NCI-H2171 treated with DMSO at 0.1 percent for 48 hours (cell line): ENCODE results near the gene KRT3.
A peak's percentile ranks its signal among the peaks of the same experiment; 100 is the strongest.
"Not testable (repeated sequence)": the region's sequence is repeated elsewhere in the genome, so short reads cannot be mapped to it uniquely, and the experiment has no call there.

Experiments
- DNase-seq: peaks from one replicate; lab custom pipeline; 2025; lab: John Stamatoyannopoulos, UW

KRT3 gene

DNA sequence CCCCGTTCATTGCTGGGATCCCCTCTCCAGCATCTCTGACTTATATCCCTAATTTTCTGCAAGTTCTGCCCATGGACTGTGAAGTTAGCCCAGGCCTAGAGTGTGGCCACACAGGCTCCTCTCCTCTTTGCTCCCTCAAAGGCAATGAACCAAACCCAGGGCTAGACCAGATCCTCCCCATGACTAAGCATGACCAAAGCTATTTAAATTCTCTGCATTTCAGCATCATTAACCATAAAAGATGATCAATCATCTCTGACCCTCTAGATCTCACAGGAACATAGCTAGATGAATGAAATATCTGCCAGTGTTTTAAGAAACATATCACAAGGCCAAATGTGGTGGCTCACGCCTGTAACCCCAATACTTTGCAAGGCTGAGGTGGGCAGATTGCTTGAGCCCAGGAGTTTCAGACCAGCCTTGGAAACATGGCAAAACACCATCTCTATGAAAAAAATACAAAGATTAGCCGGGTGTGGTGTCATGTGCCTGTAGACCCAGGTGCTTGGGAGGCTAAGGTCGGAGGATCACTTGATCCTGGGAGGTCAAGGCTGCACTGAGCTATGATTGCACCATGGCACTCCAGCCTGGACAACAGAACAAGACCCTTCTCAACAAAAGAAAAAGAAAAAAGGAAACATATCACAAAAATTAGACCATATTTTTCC lies 2.2 kb upstream of the KRT3 start:
- DNase-seq, result no peak

DNA sequence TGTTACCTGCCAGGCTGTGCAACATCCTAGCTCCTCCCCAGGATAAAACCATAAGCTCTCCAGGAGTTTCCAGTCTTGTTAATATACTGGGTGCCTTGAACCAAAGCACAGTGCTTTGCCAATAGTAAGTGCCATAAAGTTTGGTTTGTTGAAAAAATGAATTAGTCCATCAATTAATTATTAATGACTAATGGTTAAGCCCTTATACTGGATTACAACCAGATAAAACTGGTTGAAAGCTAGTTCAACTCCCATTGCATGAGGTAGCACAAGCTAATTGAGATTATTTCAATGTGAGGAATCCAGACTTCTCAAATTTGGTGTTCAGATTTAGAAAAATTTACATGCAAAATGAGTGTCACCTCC lies 1.6 kb upstream of the KRT3 start:
- DNase-seq, result no peak

DNA sequence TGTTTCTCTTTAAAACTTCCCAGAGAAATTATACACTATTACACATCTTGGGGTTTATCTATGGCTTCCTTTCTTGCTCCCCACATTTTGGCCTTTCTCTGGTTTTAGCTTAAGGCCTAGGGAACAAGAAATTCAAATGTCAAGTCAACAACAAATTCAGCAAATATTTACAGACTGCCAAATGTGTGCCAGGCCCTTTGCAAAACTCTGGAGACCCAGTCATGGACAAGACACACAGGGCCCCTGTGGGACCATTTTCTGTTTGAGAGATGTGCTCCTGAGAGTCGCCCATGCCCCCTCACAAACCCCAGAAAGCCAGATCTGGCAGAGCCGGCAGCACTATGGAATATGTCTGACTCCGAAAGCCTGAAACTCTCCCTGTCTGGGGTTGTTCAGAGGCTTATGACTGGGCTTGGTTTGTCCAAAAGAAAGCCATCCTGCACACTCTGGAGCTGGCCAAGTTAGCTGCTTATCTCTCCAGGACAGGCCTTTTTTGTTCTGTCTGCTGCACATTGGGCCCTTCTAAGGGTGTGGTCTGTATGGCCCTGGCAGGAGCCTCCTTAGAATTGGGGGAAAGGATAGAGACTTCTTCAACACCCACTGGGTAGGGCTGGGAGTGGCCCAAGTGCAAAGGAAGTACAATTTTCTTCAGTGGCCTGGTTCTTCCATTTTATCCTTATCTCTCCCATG lies 1.1 kb upstream of the KRT3 start:
- DNase-seq, result no peak

DNA sequence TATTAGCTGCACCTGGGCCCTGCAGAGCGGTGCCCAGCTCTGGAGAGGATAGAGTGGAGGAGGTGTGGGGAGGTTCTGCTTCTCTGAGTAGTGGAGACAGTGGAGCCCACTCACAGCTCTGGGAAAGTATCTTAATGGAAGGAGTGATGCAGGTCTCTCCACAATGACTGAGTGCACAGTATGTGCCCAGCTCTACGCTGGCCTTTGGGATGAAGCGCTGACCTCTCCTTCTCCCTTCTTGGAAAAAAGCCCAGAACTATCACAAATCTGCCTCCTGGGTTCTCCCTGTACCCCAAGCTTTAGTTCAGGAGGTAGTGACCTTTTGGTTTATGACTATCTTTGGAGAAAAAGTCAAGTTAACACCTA lies 495 bp upstream of the KRT3 start:
- DNase-seq, result no peak

DNA sequence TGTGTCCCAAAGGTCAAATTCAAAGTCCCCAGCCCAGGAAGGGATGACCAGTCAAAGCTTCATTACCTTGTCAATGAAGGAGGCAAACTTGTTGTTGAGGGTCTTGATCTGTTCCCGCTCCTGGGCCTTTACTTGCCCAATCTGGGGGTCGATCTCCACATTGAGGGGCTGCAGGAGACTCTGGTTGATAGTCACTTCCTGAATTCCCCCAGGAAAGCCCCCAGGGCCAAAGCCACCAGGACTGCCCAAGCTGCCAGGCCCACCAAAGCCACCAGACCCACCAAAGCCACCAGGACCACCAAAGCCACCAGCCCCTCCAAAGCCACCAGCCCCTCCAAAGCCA lies 614 bp downstream of the KRT3 start:
- DNase-seq, result not testable (repeated sequence)

DNA sequence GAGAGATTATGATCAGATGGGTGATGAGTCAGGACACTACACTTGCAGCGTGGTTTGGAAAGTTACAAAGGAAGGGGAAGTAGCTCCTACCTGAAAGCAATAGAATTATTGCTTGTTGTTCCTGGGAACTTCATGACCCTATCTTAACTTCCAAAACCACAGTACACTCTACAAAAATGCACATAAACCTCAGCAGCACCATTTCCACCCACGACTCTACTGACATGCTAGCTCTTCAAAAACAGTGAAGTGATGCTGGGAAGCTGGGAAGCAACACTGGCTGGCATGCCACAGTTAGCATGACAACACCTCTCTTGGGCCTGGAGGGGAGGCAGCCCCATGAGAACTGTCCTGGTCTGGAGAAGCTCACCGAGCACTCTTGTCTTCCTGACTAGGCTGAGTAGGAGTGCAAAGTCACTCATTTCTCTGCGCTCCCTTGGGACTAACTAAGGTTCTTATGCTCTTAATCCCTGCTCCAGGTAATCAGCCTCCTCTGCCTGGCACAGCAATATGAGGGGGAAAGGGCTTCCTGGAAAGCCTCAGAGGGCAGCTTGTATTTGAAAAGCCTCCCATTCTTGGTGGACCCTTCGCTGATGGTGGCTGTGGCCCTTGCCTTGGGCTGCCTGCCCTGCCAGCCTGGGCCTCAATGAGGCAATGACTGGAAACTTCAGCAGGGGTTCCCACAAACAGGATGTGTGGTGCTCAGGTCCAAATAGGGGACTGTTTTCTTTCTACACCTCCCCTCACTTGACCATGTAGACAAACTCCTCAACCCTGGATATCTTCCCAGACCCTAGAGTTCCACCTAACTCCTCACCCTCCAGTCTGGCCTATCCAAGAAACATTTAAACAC lies 1.2 kb downstream of the KRT3 start:
- no peak for DNase-seq

GRCh38 chr12:52792185-52793029 lies 3.5 kb downstream of the KRT3 start:
- DNase-seq, result no peak

DNA sequence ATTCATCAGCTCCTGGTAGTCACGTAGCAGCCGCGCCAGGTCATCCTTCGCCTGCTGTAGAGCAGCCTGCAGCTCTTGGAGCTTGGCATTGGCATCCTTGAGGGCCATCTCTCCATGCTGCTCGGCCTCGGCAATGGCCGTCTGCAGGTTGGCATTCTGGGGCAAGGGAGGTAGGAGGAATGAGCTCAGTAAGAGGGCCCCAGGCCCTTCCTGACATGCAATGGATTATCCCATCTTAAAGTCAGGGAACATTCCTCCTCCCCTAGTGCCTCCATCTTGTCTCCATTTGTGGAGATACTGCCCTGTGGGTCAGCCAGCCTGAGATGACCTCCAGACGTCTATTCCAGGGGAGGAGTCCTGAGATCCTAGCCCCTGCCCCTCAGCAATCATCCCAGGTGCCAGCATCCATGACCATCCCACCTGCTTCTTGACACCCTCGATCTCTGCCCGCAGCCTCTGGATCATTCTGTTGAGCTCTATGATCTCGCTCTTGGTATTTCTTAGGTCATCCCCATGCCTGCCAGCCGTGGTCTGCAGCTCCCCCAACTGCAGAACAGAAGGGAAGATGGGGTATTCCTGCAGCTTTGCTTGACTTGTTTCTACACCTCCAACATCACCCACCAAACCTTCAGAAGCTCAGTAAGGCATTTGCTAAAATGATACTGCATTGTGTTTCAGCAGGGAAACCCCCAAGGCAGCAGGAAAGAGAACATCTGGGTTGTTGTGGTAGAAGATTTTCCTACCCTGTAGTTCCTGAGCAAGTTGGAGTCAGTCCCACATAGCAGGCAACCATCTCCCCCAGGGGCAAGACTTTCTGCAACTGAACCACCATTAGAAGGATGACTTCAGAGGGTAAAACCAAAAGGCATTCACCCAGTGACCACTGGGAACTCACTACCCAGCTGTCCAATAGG lies 4.4 kb downstream of the KRT3 start:
- no peak for DNase-seq

DNA sequence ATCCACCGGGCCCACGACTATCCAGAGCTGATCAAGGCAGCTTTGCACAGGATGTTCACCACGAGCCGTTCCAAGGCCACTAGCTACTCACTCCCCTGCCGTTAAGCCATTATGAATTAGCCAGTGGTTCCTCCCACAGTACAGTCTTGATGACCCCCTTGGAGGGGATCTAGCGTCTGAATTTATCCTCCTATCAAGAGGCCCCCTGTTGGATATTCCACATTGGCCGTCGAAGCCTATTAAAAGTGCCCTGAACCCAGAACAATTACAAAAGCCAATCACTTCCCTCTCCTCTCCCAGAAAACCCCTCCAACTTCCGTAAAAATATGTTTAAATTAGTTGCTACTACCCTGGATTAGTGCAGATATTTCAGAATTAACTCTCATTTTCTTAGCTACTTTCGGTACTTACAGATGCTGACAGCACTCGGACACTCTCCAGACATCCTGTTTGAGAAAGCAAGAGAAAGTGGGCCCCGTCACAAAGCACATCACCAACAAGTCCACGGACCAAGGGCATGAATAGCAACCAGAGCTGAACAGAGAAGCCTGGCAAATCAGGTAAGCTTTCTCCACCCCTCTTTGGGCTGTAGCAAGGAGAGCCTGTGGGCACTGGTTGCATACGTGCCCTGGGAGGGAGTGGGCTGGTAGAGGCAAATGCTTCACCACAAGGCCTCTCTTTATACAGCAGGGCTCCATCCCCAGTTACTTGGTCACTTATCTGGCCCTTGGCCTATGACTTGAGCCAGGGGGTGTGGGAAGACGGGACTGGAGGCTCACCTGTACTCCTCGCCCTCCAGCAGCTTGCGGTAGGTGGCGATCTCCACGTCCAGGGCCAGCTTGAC lies 5.3 kb downstream of the KRT3 start:
- no peak for DNase-seq

DNA sequence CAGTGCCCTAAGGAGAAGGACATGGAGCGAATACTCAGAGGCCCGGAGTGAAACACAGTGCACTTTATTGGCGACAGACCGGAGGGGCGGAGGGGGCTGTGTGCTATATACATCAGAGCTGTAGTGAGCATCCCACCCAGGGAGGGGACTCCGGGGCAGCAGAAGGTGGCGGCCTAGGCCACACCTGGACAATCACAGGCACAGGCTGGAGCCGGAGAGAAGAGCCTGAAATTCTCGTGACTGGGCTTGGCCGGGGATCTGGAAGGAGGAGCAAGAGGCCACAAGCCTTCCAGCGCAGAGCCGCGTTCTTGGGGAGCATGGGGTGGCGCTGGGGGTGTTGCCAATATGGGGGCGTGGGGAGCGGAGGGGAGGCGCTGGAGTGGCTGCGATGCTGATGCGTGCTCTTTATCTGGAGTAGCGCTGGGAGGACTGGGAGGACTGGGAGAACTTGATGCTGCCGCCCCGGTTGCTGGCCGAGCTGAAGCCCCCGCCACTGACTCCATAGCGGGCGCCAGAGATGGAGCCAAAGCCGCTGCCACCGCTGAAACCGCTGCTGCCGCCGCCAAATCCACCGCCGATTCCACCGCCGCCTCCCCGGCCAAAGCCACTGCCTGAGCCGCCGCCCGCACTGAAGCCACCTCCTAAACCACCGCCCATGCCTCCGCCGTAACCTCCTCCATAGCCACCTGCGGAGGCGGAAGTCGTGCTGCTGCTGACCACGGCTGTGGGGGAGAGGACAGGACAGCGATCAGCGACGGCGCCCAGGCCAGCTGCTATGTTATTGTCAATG lies 6.1 kb downstream of the KRT3 start:
- DNase-seq, result no peak

DNA sequence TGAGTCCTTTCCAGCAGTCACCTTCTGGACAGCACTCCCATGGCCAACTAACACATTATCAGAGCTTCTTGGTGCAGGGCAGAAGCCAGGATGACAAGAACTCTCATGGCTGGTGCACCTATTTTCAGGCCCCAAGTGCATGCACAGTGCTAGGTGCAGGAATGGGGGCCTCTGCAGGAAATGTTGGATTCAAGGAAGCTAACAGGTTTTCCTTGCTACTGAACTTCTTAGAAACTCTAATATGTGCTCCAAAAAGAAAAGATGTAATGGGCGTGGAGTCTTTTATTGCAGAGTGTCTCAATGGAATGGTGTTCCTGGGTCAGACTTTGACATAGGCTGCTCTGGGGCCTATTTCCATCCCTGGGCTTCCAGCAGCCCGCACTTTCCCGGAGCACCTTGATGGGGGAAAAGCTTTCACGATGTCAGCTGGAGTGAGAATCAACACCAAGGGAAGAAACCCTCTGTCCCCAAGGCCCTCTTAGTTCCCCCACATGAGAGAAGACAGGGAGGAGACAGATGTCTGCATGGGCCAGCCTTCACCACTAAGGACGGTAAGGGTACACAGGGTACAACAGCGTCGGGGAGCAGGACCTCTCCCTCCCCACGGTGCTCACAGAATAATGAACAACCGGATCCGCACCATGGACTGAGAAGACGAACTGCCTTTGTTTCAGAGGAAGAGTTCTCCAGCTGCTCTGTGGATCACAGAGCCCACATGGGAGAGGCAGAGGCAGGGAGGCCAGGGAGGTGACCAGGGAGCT lies 6.9 kb downstream of the KRT3 start:
- no peak for DNase-seq

- DNase-seq, result no peak
Measured at GRCh38 chr12:52788192-52788875, 7.6 kb downstream of the KRT3 start.

- DNase-seq, result no peak
Measured at GRCh38 chr12:52787324-52788191, 8.4 kb downstream of the KRT3 start.

- no peak for DNase-seq
Measured at GRCh38 chr12:52784909-52785308, 11.0 kb downstream of the KRT3 start.

DNA sequence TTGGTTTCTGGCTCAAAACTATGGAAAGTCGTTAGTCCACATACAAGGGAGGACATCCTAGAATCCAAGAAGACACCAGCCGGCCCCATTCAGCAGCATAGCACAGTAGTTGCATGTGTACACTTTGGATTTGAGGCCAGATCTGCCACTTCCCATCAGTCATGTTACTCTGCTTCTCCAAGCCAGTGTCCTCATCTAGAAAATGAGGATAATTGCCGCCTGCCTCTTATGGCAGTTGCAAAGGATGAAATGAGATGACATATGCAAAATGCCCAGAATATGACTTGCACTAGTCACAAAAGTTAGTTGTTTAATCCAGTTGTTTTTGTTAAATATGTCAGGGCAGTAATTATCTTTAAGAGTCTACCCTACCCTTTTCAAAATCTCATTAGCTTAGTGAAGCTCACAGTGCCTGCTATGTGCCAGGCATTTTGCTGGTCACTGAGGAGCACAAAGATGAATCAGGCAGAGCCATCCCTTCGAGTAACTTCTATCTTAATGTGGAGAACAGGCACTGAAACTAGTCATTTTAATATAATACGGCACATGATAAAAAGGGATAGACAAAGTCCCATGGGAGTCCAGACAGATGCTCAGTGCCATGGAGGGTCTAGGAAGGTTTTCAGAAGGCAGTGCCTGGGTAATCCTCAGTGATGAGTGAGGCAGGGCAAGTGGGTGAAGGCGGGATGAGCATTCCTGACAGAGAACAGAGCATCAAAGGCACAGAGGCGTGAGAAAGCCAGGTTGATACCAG lies 12.2 kb downstream of the KRT3 start:
- DNase-seq, result peak; percentile 17

DNA sequence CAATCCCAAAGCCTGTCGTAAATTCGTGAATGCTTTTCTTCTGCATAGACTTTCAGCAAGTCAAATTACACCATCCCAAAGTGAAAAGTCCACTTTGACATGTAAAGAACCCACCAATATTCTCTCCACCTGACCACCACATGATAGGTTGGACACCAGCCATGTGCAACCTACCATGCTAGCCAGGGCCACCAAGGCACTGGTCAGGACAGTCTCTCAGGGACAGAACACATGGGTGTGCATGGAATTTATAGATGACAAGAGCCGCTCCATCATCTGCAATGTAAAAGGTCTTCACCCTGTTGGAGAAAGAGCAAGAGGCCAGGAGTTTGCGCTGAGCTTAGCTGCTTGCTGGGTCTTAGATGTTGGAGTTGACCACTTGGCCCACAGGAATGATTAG lies 13.4 kb downstream of the KRT3 start:
- DNase-seq, result no peak
